Adipose tissue (tissue), 3 donors: ENCODE results near the gene LYRM4. TPM values are rescaled to one million over a fixed set of nuclear protein-coding genes. Genes with fewer than 3 reads are reported as not detected.

Experiments
- H3K27ac ChIP-seq: one replicate; pipeline ENCODE4 v1.5.1; 2013; ENCODE audit warnings: low read depth, low read length
- WGBS, 3 donors: extraction: QIAGEN DNeasy Blood & Tissue Kit; methylation state at CpG; one replicate each; pipeline ENCODE4 v1.1.7; 2013; 5-methylcytosine and 5-hydroxymethylcytosine counted together
- polyA plus RNA-seq, 3 donors: library from polyadenylated mRNA; stranded (reverse); fragments of 200-250 nt; gene quantifications; one replicate each; pipeline ENCODE4 v1.2.3, GENCODE V29; 2013
- donor health status: healthy with polysubstance abuse.
- donor health status: Bipolar disorder and iron deficiency.
- donor health status: healthy.

The LYRM4 gene
- polyA plus RNA-seq, 3 donors, result 11.6 to 28.5 (median 22.0) TPM

GRCh38 chr6:5215799-5216198 lies 45.0 kb downstream of the LYRM4 start:
- WGBS, 3 donors, result 65 to 84% (median 67%) methylated on average over 9 of the region's 9 CpGs
- no peak overlapping the region for H3K27ac ChIP-seq

- H3K27ac ChIP-seq, result no peak overlapping the region
Measured at GRCh38 chr6:5215159-5215558, 45.6 kb downstream of the LYRM4 start.

DNA sequence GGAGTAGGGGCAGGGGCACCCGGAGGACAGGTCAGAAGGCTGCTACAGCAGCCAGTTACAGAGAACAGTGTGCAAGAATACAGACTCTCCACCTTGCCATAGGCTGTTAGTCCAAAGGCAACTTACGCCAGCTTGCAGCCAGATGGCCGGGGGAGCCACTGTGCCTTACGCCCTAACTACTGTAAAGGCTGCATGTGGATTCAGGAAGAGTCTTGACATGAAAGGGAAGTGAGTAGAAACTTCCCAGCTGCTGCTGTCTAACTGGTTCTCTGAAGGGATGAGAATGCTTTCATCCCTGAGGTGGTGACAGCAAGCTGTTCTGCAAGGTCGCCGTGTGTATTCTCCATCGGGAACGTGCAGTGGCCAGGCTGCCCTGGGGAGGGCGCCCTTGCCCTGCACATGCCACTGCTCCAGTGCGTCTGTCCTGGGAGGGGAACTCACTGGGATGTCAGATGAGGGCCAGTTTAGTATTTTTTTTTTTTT lies 46.1 kb downstream of the LYRM4 start:
- 69 to 75% (median 73%) methylated on average over 10 of the region's 10 CpGs for WGBS, 3 donors
- H3K27ac ChIP-seq, result no peak overlapping the region

More at GRCh38 chr6:5215159-5215558, 45.6 kb downstream of the LYRM4 start:
- 90 to 91% (median 90%) methylated on average over 2 of the region's 2 CpGs for WGBS, 3 donors

DNA sequence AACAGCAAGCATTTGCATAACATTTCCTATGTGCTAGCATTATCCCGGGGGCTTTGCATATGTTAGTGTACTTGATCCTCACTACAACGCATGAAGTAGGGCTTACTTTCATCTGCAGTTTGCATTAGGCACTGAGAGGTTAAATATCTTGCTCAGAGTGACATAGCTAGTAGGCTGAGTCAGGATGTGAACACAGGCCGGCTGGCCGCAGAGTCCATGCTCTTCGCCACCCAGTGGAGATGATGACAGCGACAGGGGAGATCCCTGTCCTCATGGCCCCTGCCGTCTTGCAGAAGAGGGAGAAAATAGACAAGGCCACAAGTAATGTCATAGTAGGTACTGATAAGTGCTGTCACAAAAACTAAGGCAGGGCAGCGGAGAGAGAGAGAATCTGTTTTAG lies 46.9 kb downstream of the LYRM4 start:
- H3K27ac ChIP-seq, result no peak overlapping the region
- WGBS, 3 donors, result 86 to 90% (median 87%) methylated on average over 8 of the region's 8 CpGs

GRCh38 chr6:5211492-5211891 lies 49.3 kb downstream of the LYRM4 start:
- 91 to 94% (median 94%) methylated on average over 1 of the region's 1 CpG for WGBS, 3 donors
- no peak overlapping the region for H3K27ac ChIP-seq

- 76 to 80% (median 78%) methylated on average over 5 of the region's 5 CpGs for WGBS, 3 donors
- H3K27ac ChIP-seq, result no peak overlapping the region
Measured at GRCh38 chr6:5208471-5208971, 52.2 kb downstream of the LYRM4 start.

- WGBS, 3 donors, result 83 to 91% (median 85%) methylated on average over 2 of the region's 2 CpGs
- no peak overlapping the region for H3K27ac ChIP-seq
Measured at GRCh38 chr6:5208057-5208456, 52.7 kb downstream of the LYRM4 start.

DNA sequence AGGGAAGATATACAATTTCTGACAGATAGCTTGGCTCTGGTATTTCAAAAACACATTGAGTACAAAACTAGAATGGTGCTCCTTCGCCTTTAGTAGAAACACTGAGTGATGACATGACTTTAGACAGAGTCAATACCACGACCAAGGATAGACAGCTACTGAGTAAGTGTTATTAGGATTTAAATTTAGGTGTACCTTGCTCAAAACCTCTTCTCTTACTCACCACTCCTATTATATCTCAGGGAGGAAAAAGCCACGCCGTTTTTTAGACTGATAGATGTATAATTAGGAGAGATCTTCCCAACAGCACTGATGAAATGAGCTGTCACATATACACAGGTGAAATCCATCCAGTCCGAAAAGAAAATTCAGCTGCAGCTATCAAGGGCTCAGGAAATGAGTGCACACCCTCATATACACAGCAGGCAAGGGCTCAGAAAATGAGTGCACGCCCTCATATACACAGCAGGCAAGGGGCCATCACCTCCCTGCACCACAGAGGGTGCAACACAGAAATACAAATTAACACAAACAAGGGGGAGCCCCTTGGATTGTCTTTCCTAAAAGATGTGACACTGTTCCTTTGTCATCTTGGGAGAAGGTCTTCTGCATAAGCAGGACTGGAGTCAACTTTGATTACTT lies 53.7 kb downstream of the LYRM4 start:
- 82 to 98% (median 93%) methylated on average over 6 of the region's 6 CpGs for WGBS, 3 donors
- H3K27ac ChIP-seq, result no peak overlapping the region

DNA sequence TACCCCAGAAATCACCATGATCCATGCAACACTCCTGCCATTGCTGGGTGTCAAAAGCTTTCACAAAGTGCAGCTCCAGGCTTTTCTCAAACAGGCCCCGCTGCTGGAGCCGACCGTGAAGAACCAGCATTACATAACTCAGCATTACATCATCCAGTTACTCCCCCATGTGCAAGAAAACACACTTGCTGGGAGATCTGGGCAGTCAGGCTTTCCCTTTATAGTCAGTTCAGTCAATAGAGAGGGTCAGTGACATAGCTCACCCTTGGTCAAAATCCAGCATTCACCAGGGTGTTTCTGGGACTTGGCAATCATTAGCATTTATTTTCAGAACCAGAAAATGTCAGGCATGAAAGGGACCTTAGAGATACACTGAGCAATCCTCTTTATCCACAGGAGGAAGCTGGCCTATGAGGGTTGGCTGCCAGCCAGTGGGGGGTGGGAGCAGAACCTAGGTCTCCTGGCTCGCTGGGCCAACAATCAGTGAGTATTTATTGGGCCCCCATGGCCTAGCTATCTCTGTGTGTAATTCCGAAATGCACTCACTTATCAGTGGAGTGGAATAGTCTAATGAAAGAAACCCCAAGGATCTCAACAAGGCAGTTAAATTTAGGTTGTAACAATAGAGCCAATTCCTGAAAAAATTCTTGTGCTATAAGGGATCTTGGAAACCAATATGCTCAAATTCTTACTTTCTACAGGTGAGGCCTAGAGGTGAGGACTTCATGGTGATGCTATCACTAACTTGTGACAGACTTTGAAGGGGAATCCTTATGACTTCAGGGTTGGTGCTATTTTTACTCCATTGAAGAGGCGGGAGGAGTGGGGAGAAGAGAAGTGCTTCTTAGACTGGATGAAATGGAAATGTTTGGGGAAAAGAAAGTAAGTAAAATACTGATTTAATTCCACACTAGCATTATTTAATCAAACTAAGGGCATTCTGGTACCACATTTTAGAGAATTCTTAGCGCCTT lies 54.6 kb downstream of the LYRM4 start:
- WGBS, 3 donors, result 36 to 37% (median 37%) methylated on average over 7 of the region's 7 CpGs
- no peak overlapping the region for H3K27ac ChIP-seq

GRCh38 chr6:5205035-5205507 lies 55.7 kb downstream of the LYRM4 start:
- H3K27ac ChIP-seq, result no peak overlapping the region
- WGBS, 3 donors, result 34 to 76% (median 52%) methylated on average over 6 of the region's 6 CpGs

DNA sequence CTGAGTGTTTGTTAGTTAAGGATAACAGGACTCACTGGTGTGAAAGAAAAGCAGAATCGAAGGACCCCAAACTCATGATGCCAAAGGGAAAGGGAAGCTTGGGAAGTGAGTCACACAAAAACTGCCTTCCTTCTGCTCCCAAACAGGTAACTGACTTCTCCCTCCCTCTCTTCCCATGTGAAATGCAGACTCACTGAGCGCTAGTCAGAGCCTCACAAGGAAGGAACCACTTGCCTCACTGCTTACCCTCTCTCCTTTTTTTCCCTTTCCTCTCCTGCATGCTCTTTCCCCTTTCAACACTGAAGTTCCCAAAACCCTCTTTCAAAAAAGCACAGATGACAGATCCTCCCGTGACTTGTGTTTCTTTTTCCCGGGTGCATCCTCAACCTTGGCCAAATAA lies 56.4 kb downstream of the LYRM4 start:
- no peak overlapping the region for H3K27ac ChIP-seq
- WGBS, 3 donors, result 40 to 89% (median 46%) methylated on average over 4 of the region's 4 CpGs

GRCh38 chr6:5203546-5203945 lies 57.2 kb downstream of the LYRM4 start:
- 85 to 93% (median 89%) methylated on average over 10 of the region's 10 CpGs for WGBS, 3 donors
- no peak overlapping the region for H3K27ac ChIP-seq

DNA sequence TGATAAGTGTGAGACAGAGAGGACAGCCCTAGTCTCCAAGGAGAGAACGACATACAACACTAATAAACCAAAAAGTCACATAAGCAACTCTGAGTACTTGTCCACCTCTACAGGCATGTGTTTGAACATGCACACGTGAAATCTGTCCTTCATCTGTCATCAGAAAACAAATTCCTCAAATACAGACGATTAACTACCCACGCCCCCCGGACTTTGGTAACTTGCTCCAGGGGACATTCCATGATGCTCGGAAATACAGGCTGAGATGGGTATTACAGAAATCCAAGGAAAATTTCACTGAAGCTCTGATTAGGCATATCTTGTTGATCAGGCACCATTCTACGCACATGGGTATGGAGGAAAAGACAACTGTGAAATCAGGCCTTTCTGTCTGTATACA lies 57.8 kb downstream of the LYRM4 start:
- 81 to 97% (median 94%) methylated on average over 7 of the region's 7 CpGs for WGBS, 3 donors
- H3K27ac ChIP-seq, result no peak overlapping the region

DNA sequence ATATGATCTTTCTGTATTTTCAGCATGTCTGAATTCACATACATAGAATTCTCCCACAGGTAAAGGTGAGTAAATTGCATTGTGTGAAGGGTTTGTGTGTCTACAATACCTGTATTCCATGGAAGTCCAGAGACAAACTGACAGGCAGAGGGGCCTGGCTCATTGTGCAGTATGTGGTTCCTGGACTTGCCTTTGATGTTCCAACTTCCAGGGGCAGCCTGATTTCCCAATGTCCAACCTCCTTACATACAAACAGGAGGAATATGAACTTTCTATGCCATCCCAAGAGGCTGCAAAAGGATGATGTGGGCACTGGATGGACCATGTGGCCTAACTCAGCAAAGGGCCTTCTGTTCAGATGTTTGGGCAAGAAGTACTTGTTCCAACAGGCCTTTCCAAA lies 58.5 kb downstream of the LYRM4 start:
- no peak overlapping the region for H3K27ac ChIP-seq

DNA sequence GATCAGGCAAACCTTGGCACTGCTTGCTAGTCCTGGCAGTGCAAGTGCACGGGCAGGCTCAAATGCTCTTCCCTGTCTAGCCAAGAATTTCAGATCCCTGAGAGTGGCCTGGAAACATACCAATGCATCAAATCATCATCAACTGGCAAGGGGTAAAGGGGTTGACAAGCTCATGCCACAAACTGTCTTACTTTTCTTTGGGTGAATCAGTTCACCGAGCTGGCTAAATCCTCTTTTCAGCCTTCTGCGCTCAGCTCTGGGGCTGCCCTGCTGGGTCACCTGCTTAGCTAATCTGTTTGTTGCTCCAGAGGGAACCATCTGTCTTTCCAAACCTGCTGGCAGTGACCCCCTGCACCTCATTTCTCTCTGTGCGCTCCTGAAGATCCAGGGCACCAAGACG lies 59.5 kb downstream of the LYRM4 start:
- no peak overlapping the region for H3K27ac ChIP-seq
- 92 to 97% (median 93%) methylated on average over 5 of the region's 5 CpGs for WGBS, 3 donors

DNA sequence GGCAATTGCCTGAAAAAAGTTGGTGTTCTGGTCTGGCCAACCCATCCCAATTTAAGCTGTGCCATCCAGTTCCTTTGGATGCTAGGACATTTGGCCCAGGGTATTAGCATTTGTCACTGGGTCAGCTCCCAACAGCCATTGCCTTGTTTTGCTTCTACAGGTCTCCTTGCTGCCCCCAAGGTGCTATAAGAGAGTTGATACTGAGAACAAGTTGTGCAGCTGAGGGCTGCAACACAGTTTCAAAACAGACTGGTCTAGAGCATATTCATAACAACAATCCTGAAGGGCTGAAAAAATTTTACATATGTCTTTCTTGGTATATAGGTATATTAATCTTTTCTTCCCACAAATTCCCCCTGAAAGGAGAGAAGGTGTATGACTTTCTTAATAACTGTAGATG lies 61.0 kb downstream of the LYRM4 start:
- no peak overlapping the region for H3K27ac ChIP-seq

- no peak overlapping the region for H3K27ac ChIP-seq
- 93 to 98% (median 94%) methylated on average over 2 of the region's 2 CpGs for WGBS, 3 donors
Measured at GRCh38 chr6:5199283-5199682, 61.5 kb downstream of the LYRM4 start.

DNA sequence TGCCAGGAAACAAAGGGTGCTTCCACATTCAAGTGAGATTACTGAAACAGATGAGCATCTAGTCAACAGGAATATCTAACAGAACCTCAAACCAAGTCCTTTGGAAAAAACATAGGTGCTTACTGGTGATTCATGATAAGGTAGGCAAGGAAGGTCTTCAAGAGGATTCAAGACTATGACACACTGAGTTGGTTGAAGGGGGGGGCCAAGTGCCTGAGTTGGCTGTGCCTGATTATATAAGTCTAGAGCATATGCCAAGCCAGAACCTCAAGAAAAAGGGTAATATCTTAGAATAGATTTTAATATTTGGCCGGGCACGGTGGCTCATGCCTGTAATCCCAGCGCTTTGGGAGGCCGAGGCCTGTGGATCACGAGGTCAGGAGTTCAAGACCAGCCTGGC lies 63.7 kb downstream of the LYRM4 start:
- 95 to 100% (median 98%) methylated on average over 5 of the region's 5 CpGs for WGBS, 3 donors
- no peak overlapping the region for H3K27ac ChIP-seq

- no peak overlapping the region for H3K27ac ChIP-seq
- 87 to 94% (median 91%) methylated on average over 11 of the region's 11 CpGs for WGBS, 3 donors
Measured at GRCh38 chr6:5192135-5192794, 68.5 kb downstream of the LYRM4 start.
